CD14-positive monocyte (primary cell): ENCODE measurements around the gene PDGFA. TPM values are rescaled to one million over a fixed set of nuclear protein-coding genes. Genes with fewer than 3 reads are reported as not detected.

Experiments
- DNase-seq, 3 donors: peaks; one replicate each; pipeline ENCODE4 v3.0.0-alpha.2; 2011 to 2022
- H2AFZ ChIP-seq: 2 replicates; pipeline ENCODE4 v1.6.0; 2012; ENCODE audit warnings: mild to moderate bottlenecking, low read depth, low read length, inconsistent platforms; ENCODE audit not compliant: insufficient read depth, poor library complexity, severe bottlenecking
- H3K27ac ChIP-seq, 2 donors: 1 replicate in 1 of 2; 2 replicates in 1 of 2; pipeline ENCODE4 v1.5.1; 2012 to 2013; ENCODE audit warnings: low read length in 2 of 2, control low read depth in 1 of 2, inconsistent platforms in 1 of 2, low read depth in 1 of 2, mild to moderate bottlenecking in 1 of 2
- H3K27me3 ChIP-seq, 2 donors: one replicate each; pipeline versions ENCODE4 v1.6.0 to v1.6.1; 2011 to 2013; ENCODE audit warnings: low read length in 2 of 2; ENCODE audit not compliant: control insufficient read depth in 2 of 2, insufficient read depth in 2 of 2
- H3K36me3 ChIP-seq, 2 donors: replicated peaks in 1 of 2; 1 replicate in 1 of 2; 2 replicates in 1 of 2; pipeline versions ENCODE4 v1.5.1 to v1.6.1; 2012 to 2013; ENCODE audit warnings: low read length in 2 of 2, control low read depth in 1 of 2, inconsistent platforms in 1 of 2, mild to moderate bottlenecking in 1 of 2; ENCODE audit not compliant: insufficient read depth in 2 of 2, control insufficient read depth in 1 of 2
- H3K4me1 ChIP-seq, 2 donors: 1 replicate in 1 of 2; 2 replicates in 1 of 2; pipeline versions ENCODE4 v1.5.1 to v1.6.1; 2012 to 2013; ENCODE audit warnings: low read length in 2 of 2, control low read depth in 1 of 2, inconsistent platforms in 1 of 2, mild to moderate bottlenecking in 1 of 2, moderate library complexity in 1 of 2; ENCODE audit not compliant: insufficient read depth in 2 of 2, control insufficient read depth in 1 of 2
- H3K4me2 ChIP-seq: replicated peaks from 2 replicates; pipeline ENCODE3; 2012; ENCODE audit warnings: low read length, moderate library complexity, mild to moderate bottlenecking; ENCODE audit not compliant: poor library complexity, severe bottlenecking; ENCODE audit errors: extremely low read depth
- H3K4me3 ChIP-seq, 3 experiments: fragments of 200-600 bp in 1 of 3; sonication (generic) in 1 of 3; replicated peaks in 1 of 3; 1 replicate in 2 of 3; 2 replicates in 1 of 3; pipeline ENCODE4 v1.5.1; 2011 to 2013; ENCODE audit warnings: low read length in 3 of 3, mild to moderate bottlenecking in 3 of 3, control low read depth in 2 of 3, low read depth in 2 of 3, inconsistent platforms in 1 of 3, moderate library complexity in 1 of 3
- H3K79me2 ChIP-seq: 2 replicates; pipeline ENCODE4 v1.6.0; 2012; ENCODE audit warnings: mild to moderate bottlenecking, control low read depth, inconsistent platforms, low read length, moderate library complexity; ENCODE audit not compliant: insufficient read depth
- H3K9ac ChIP-seq: 2 replicates; pipeline ENCODE4 v1.6.0; 2017; ENCODE audit warnings: low read length, mild to moderate bottlenecking; ENCODE audit not compliant: insufficient read depth, poor library complexity, severe bottlenecking
- H3K9me3 ChIP-seq, 2 donors: replicated peaks in 1 of 2; 1 replicate in 1 of 2; 2 replicates in 1 of 2; pipeline versions ENCODE4 v1.5.1 to v1.6.1; 2012 to 2013; ENCODE audit warnings: low read length in 2 of 2, control low read depth in 1 of 2; ENCODE audit not compliant: control insufficient read depth in 1 of 2, insufficient read depth in 1 of 2
- H4K20me1 ChIP-seq: 2 replicates; pipeline ENCODE4 v1.6.0; 2012; ENCODE audit warnings: mild to moderate bottlenecking, low read length, control low read depth, moderate library complexity; ENCODE audit not compliant: insufficient read depth
- H3K27ac Mint-ChIP-seq, 7 donors: one replicate each; pipeline ENCODE4 v1.8.0; 2020; ENCODE audit warnings: mild to moderate bottlenecking in 7 of 7, mixed read lengths in 7 of 7, moderate library complexity in 6 of 7, inconsistent platforms in 2 of 7
- H3K27me3 Mint-ChIP-seq, 3 donors: one replicate each; pipeline ENCODE4 v1.8.0; 2021 to 2022; ENCODE audit warnings: low read depth in 3 of 3, mild to moderate bottlenecking in 3 of 3, mixed read lengths in 3 of 3, moderate library complexity in 3 of 3, inconsistent platforms in 1 of 3
- H3K36me3 Mint-ChIP-seq, 2 donors: one replicate each; pipeline ENCODE4 v1.8.0; 2020; ENCODE audit warnings: mixed read lengths in 2 of 2, inconsistent platforms in 1 of 2, mild to moderate bottlenecking in 1 of 2
- H3K4me1 Mint-ChIP-seq: one replicate; pipeline ENCODE4 v1.8.0; 2020; ENCODE audit warnings: mild to moderate bottlenecking, mixed read lengths
- H3K4me3 Mint-ChIP-seq, 2 donors: one replicate each; pipeline ENCODE4 v1.8.0; 2020; ENCODE audit warnings: mild to moderate bottlenecking in 2 of 2, mixed read lengths in 2 of 2, moderate library complexity in 1 of 2
- H3K9me3 Mint-ChIP-seq, 7 donors: one replicate each; pipeline ENCODE4 v1.8.0; 2020 to 2022; ENCODE audit warnings: mixed read lengths in 7 of 7, mild to moderate bottlenecking in 6 of 7, moderate library complexity in 6 of 7, inconsistent platforms in 2 of 7
- WGBS: methylation state at CpG from one replicate; pipeline ENCODE4 v1.1.5; 2013; ENCODE audit warnings: missing lambda C conversion rate; ENCODE audit not compliant: insufficient coverage; 5-methylcytosine and 5-hydroxymethylcytosine counted together
- intact Hi-C, 2 donors: fragments of 100-400 bp; cut with micrococcal nuclease; formaldehyde crosslinking; loops; one replicate each; pipeline versions ENCODE4 v1.15.0 to v1.15.1; 2023
- polyA plus RNA-seq, 3 donors: library from polyadenylated mRNA; depleted of rRNA in 1 of 3; unstranded in 2 of 3; stranded (reverse) in 1 of 3; fragments of 300-500 nt in 2 of 3; fragments of >200 nt in 1 of 3; fragmentation: Illumina TruSeq in 2 of 3; gene quantifications; 1 replicate in 2 of 3; 2 replicates in 1 of 3; pipeline ENCODE4 v1.2.3, GENCODE V29; 2012 to 2021
- TF ChIP-seq, protein P1 (sequence below): fragments of 200-600 bp; IDR thresholded peaks from one replicate; pipeline ENCODE4 v1.8.0; 2022; ENCODE audit warnings: antibody characterized with exemption, mild to moderate bottlenecking

PDGFA gene
- polyA plus RNA-seq, 3 donors: 0.29 TPM; not detected in 2

- no peak overlapping the region for H3K4me3 ChIP-seq
- H2AFZ ChIP-seq: no peak overlapping the region
- TF ChIP-seq, protein P1, sequence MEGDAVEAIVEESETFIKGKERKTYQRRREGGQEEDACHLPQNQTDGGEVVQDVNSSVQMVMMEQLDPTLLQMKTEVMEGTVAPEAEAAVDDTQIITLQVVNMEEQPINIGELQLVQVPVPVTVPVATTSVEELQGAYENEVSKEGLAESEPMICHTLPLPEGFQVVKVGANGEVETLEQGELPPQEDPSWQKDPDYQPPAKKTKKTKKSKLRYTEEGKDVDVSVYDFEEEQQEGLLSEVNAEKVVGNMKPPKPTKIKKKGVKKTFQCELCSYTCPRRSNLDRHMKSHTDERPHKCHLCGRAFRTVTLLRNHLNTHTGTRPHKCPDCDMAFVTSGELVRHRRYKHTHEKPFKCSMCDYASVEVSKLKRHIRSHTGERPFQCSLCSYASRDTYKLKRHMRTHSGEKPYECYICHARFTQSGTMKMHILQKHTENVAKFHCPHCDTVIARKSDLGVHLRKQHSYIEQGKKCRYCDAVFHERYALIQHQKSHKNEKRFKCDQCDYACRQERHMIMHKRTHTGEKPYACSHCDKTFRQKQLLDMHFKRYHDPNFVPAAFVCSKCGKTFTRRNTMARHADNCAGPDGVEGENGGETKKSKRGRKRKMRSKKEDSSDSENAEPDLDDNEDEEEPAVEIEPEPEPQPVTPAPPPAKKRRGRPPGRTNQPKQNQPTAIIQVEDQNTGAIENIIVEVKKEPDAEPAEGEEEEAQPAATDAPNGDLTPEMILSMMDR: no peak
- intact Hi-C loops: no loop called here
- no peaks in the 10 kb centered on the region for H3K36me3 ChIP-seq
- H3K9me3 ChIP-seq: peaks cover 9 to 22% of the 10 kb centered on the region in 2 donors
- peaks cover 11 to 22% (median 15%) of the 10 kb centered on the region in 7 donors for H3K9me3 Mint-ChIP-seq
- H4K20me1 ChIP-seq: no peaks in the 10 kb centered on the region
- H3K9ac ChIP-seq: no peak overlapping the region
- H3K27me3 Mint-ChIP-seq: peaks cover 1 to 5% (median 3%) of the 10 kb centered on the region in 3 donors
- no peaks in the 10 kb centered on the region for H3K4me1 Mint-ChIP-seq
- H3K4me3 Mint-ChIP-seq: no peak overlapping the region
- no peaks in the 10 kb centered on the region for H3K79me2 ChIP-seq
- DNase-seq: no peak
- H3K27ac Mint-ChIP-seq: no peak overlapping the region
- H3K4me2 ChIP-seq: no peak overlapping the region
- H3K27ac ChIP-seq: no peak overlapping the region
- H3K4me1 ChIP-seq: no peaks in the 10 kb centered on the region
- no peaks in the 10 kb centered on the region for H3K27me3 ChIP-seq
- no peaks in the 10 kb centered on the region for H3K36me3 Mint-ChIP-seq
- WGBS: 100% methylated on average over 1 of the region's 7 CpGs
Observed at GRCh38 chr7:475425-475728, 44.3 kb downstream of the PDGFA start.

DNA sequence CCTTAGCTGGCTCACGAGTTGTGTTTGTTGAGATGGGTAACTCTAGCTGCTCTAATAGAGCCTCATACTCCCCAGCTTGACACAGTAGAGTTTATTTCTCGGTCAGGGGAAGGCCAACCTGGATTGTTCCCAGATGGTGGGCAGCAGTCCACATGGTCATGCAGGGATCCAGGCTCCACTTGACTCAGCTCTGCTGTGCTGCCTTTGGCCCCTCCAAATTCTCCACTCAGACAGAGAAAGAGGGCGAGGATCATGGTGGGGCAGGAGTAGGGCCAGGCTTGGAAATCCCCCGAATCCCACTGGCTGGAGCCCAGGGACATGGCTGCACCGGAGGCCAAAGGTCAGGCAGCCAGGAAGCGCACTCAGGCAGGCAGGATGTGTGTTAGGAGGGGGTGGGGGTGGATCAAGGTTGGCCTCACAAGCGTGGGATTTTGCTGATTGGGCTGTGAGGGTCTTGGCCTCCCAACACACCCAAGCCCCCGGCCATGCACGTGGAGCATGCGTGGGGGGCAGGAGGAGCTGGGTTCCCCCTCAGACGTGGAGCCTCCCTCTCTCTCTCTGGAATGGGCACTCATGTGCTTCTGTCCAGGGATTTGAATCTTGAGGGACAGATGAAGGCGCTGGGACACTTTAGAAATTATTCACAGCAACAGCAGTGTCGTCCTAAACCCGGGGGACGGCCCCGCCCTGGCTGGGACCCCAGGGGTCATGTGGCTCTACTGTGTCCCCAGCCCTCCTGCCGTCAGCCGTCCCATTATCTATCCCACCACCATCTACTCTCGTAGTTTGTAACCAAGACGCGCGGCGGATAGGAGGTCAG lies 44.8 kb downstream of the PDGFA start:
- H3K9me3 Mint-ChIP-seq: peaks cover 11 to 24% (median 15%) of the 10 kb centered on the region in 7 donors
- H3K4me3 Mint-ChIP-seq: no peak overlapping the region
- TF ChIP-seq, protein P1: no peak
- H3K79me2 ChIP-seq: no peaks in the 10 kb centered on the region
- H3K27ac Mint-ChIP-seq: no peak overlapping the region
- H3K36me3 ChIP-seq: no peaks in the 10 kb centered on the region
- peaks cover under 1% of the 10 kb centered on the region for H3K4me1 Mint-ChIP-seq
- intact Hi-C loops: no loop called here
- peaks cover under 1% of the 10 kb centered on the region in 2 donors for H3K4me1 ChIP-seq
- no peaks in the 10 kb centered on the region for H3K27me3 ChIP-seq
- WGBS: 90% methylated on average over 17 of the region's 23 CpGs
- H3K27me3 Mint-ChIP-seq: peaks cover 1 to 3% (median 2%) of the 10 kb centered on the region in 3 donors
- H3K4me2 ChIP-seq: no peak overlapping the region
- peaks cover 9 to 22% of the 10 kb centered on the region in 2 donors for H3K9me3 ChIP-seq
- no peak overlapping the region for H3K27ac ChIP-seq
- H3K4me3 ChIP-seq: no peak overlapping the region
- H3K36me3 Mint-ChIP-seq: no peaks in the 10 kb centered on the region
- DNase-seq: no peak
- H2AFZ ChIP-seq: no peak overlapping the region
- no peak overlapping the region for H3K9ac ChIP-seq
- no peaks in the 10 kb centered on the region for H4K20me1 ChIP-seq
